Measurements from ENCODE around the gene HDHD5. TPM values are rescaled to one million over a fixed set of nuclear protein-coding genes. Genes with fewer than 3 reads are reported as not detected.

Gene HDHD5
- polyA plus RNA-seq, 1 donor from 2014 or later: 49.4 TPM

DNA sequence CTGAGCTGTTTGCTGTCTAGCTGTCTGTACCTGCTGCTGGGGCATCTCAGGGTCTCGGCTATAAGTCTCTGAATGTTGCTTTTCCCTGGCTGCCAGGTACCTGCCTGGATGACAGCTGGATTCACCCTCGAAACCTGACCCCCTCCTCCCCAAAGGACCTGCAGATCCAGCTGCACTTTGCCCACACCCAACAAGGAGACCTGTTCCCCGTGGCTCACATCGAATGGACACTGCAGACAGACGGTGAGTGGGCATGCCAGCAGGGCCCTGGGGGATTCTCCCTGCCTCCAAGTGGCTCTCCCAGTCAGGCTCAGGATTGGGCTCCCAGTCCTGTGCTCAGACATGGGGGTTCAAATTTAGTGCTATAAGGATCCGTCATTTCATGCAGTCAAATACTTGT lies 61.4 kb downstream of the HDHD5 start:
- peaks cover 14 to 27% (median 26%) of the 10 kb centered on the region in 3 donors for H3K4me1 Mint-ChIP-seq
- H3K27ac Mint-ChIP-seq: no peak overlapping the region
- no peaks in the 10 kb centered on the region for H3K27me3 Mint-ChIP-seq
- no peaks in the 10 kb centered on the region for H3K9me3 Mint-ChIP-seq
- H3K36me3 Mint-ChIP-seq: peaks cover 5% of the 10 kb centered on the region
- peak overlapping the region in 2 of 4 donors; percentile 32 to 33 for H3K4me3 Mint-ChIP-seq

GRCh38 chr22:17097062-17097461 lies 62.0 kb downstream of the HDHD5 start:
- Mint-ChIP-seq H3K4me3 (no peak overlapping the region), H3K9me3 (no peaks in the 10 kb centered on the region), H3K36me3 (peaks cover 5% of the 10 kb centered on the region), H3K27me3 (no peaks in the 10 kb centered on the region), H3K4me1 (peaks cover 17 to 27% (median 26%) of the 10 kb centered on the region in 3 donors), H3K27ac (peak overlapping the region in 2 of 3 donors; percentile 31 to 50)

- Mint-ChIP-seq H3K4me3 (no peak overlapping the region), H3K4me1 (peaks cover 20 to 32% (median 29%) of the 10 kb centered on the region in 3 donors), H3K27ac (peak overlapping the region in 1 of 3 donors; percentile 50), H3K9me3 (no peaks in the 10 kb centered on the region), H3K27me3 (no peaks in the 10 kb centered on the region), H3K36me3 (no peaks in the 10 kb centered on the region)
These were observed 63.0 kb downstream of the HDHD5 start for GRCh38 chr22:17096071-17096470.

DNA sequence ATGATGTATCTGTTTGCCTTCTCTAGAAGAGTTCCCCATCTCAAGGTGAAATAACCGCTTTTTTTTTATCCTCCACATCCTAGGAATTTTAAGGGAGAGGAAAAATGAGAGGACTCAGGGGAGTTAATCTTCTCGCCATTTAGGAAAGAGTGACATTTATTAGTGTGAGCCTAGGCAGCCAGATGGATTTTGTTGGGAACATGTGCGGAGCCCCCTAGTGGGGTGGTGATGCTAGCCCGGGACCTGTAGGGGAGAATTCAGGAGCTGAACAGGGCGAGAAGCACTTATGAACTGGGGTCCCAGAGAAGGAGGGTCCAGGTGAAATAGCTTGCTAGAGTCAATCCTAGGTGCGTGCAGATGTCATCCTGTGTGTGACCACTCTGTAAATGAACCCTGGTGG lies 63.5 kb downstream of the HDHD5 start:
- Mint-ChIP-seq H3K4me3 (no peak overlapping the region), H3K9me3 (no peaks in the 10 kb centered on the region), H3K27ac (no peak overlapping the region), H3K4me1 (peaks cover 20 to 36% (median 32%) of the 10 kb centered on the region in 3 donors), H3K27me3 (no peaks in the 10 kb centered on the region), H3K36me3 (no peaks in the 10 kb centered on the region)

GRCh38 chr22:17093081-17093480 lies 66.0 kb downstream of the HDHD5 start:
- Mint-ChIP-seq H3K27me3 (no peaks in the 10 kb centered on the region), H3K27ac (no peak overlapping the region), H3K4me3 (peak overlapping the region in 1 of 4 donors; percentile 61), H3K36me3 (peaks cover 1% of the 10 kb centered on the region), H3K9me3 (no peaks in the 10 kb centered on the region), H3K4me1 (peaks cover 15 to 30% (median 26%) of the 10 kb centered on the region in 3 donors)

DNA sequence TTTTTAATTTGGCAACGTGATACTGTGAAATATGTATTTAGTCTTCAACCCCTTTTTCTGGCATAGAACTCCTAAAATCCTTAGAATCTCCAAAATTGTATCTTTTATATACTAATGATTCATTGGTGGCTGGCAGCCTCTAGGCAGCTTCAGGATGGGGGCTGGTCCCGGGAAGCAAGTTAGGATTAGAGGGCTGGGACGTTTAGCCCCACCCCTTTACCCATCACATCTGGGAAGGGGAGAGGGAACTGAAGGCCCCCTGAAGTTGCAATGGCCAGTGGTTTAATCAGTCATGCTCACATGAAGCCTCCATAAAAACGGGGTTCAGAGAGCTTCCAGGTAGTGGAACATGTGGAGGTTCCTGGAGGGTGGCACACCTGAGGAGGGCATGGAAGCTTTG lies 67.2 kb downstream of the HDHD5 start:
- peaks cover 20 to 33% (median 29%) of the 10 kb centered on the region in 3 donors for H3K4me1 Mint-ChIP-seq
- H3K27ac Mint-ChIP-seq: peak overlapping the region in 1 of 3 donors; percentile 62
- peak overlapping the region in 1 of 4 donors; percentile 50 for H3K4me3 Mint-ChIP-seq

DNA sequence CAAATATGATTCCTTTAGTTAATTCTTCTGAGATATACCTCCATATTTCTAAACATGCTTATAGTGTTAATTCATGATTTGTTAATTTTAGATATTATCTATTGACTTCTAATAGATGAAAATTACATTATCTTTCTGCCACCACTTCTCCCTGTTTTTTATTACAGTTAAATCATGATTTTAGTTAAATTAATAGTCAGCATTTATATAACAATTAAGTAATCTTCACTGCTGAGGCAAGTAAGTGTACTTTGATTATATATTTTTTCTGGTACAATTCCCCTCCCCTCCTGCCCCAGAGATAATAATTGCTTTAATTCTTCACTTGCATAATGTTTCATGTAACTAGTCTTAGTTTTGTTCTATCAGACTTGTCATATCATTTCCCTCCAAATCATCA lies 68.5 kb downstream of the HDHD5 start:
- no peak overlapping the region for H3K27ac Mint-ChIP-seq
- no peaks in the 10 kb centered on the region for H3K9me3 Mint-ChIP-seq
- peak overlapping the region in 1 of 4 donors; percentile 12 for H3K4me3 Mint-ChIP-seq
- H3K27me3 Mint-ChIP-seq: no peaks in the 10 kb centered on the region
- H3K4me1 Mint-ChIP-seq: peaks cover 29 to 39% (median 35%) of the 10 kb centered on the region in 3 donors
- H3K36me3 Mint-ChIP-seq: peaks cover 1% of the 10 kb centered on the region

More for the DNA sequence above, 67.2 kb downstream of the HDHD5 start:
- peaks cover 1% of the 10 kb centered on the region for H3K36me3 Mint-ChIP-seq
- H3K27me3 Mint-ChIP-seq: no peaks in the 10 kb centered on the region
- H3K9me3 Mint-ChIP-seq: no peaks in the 10 kb centered on the region

Other genes starting within 250 kb of the HDHD5 start
- not detected for gene GAB4, start 151.1 kb downstream of the HDHD5 start, polyA plus RNA-seq
- 13.5 TPM for gene IL17RA, start 74.3 kb downstream of the HDHD5 start, polyA plus RNA-seq
- not detected for gene TMEM121B, start 37.9 kb downstream of the HDHD5 start, polyA plus RNA-seq
- gene ADA2, start 60.2 kb upstream of the HDHD5 start, polyA plus RNA-seq: 59.9 TPM
- not detected for gene CECR2, start 210.2 kb upstream of the HDHD5 start, polyA plus RNA-seq

Measured in IgD-negative memory B cell (primary cell).